GM12874 (cell line): ENCODE data around the gene KLK3.

ENCODE experiments used
- TF ChIP-seq, protein P1 (sequence below): IDR thresholded peaks from 2 replicates; pipeline ENCODE4 v1.5.1; 2011; ENCODE audit warnings: low read depth, mild to moderate bottlenecking, control low read depth, low read length, moderate library complexity; ENCODE audit not compliant: insufficient read depth

The KLK3 gene

GRCh38 chr19:50897191-50897607 is 42.5 kb downstream of the KLK3 start:
- TF ChIP-seq, protein P1, sequence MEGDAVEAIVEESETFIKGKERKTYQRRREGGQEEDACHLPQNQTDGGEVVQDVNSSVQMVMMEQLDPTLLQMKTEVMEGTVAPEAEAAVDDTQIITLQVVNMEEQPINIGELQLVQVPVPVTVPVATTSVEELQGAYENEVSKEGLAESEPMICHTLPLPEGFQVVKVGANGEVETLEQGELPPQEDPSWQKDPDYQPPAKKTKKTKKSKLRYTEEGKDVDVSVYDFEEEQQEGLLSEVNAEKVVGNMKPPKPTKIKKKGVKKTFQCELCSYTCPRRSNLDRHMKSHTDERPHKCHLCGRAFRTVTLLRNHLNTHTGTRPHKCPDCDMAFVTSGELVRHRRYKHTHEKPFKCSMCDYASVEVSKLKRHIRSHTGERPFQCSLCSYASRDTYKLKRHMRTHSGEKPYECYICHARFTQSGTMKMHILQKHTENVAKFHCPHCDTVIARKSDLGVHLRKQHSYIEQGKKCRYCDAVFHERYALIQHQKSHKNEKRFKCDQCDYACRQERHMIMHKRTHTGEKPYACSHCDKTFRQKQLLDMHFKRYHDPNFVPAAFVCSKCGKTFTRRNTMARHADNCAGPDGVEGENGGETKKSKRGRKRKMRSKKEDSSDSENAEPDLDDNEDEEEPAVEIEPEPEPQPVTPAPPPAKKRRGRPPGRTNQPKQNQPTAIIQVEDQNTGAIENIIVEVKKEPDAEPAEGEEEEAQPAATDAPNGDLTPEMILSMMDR, result no peak

DNA sequence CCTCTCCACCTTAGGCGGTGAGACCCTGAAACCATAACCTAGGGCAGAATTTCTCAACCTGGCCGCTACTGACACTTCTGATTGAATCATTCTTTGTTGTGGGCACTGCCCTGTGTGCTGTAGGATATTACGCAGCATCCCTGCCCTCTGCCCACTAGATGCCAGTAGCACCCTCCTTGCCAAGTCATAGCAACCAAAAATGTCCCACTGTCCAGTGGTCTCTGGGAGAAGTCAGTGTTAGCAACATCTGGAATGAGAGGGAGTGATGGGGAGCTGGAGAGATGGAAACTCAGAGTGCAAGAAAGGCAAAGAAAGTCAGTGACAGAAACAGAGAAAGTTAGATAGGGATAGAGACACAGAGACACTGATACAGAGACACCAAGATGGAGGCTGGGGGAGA is 42.9 kb downstream of the KLK3 start:
- TF ChIP-seq, protein P1, result 0 out of 2 replicates have a peak, but pooled peaks have one; percentile 7

DNA sequence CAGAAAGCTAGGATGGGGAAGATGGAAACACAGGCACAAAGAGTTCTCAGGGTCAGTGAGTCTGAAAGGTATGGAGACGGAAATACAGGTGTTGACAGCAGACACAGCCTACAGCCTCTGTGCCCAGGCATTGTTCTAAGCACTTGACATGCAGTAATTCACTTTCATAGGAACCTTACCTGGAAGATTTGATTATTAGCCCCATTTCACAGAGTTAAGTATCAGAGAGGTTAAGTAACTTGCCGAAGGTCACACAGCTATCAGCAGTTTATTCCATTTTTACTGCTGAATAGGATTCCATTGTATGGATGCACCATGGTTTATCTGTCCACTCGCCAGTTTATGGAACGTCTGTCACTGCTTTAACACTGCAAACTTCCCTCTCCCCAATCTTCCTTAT is 43.3 kb downstream of the KLK3 start:
- TF ChIP-seq, protein P1, result no peak

GRCh38 chr19:50899569-50899968 is 44.9 kb downstream of the KLK3 start:
- TF ChIP-seq, protein P1, result no peak

GRCh38 chr19:50902640-50903039 is 47.9 kb downstream of the KLK3 start:
- TF ChIP-seq, protein P1, result no peak

GRCh38 chr19:50906217-50906616 is 51.5 kb downstream of the KLK3 start:
- TF ChIP-seq, protein P1, result peak; percentile 67

DNA sequence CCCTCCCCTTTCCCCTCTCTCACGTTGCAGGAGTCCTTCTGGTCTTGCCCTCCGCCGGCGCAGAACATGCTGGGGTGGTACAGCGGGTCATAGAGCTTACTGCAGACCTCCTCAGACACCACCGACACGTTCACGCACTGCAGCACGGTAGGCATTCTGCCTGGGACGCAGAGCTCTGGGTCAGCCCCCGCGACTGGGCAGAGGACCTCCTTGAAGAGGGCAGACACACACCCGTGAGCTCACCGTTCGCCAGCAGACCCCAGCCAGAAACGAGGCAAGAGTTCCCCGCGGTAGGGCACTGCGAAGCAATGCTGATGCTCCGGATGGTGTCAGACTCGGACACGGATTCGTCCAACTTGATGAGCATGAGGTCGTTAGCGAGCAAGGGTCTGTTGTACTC is 53.6 kb downstream of the KLK3 start:
- TF ChIP-seq, protein P1, result no peak
